HEK293 (cell line): ENCODE data around the gene CDT1.

Experiments used
- CTCF ChIA-PET: fragments of 350-600 bp; formaldehyde crosslinking; extraction: SDS; loops from one replicate; lab custom pipeline; 2021; ENCODE audit warnings: antibody characterized with exemption; lab: Yijun Ruan, JAX
- POLR2A ChIA-PET: fragments of 300-600 bp; formaldehyde crosslinking; extraction: SDS; loops from one replicate; lab custom pipeline; 2020; ENCODE audit warnings: antibody characterized with exemption, inconsistent platforms; lab: Yijun Ruan, JAX
- H3K27ac ChIP-seq: fragments of 200-500 bp; sonication (Bioruptor generic); 2 replicates; pipeline ENCODE4 v1.5.1; 2014; ENCODE audit warnings: low read depth, low read length, control low read depth, inconsistent platforms; ENCODE audit errors: extremely low read depth
- H3K36me3 ChIP-seq, 2 experiments: fragments of 200-500 bp in 1 of 2; sonication (Bioruptor generic) in 1 of 2; 1 replicate in 1 of 2; 2 replicates in 1 of 2; pipeline ENCODE4 v1.5.1; 2014 to 2017; ENCODE audit warnings: inconsistent platforms in 2 of 2, low read length in 2 of 2; ENCODE audit not compliant: control insufficient read depth in 2 of 2, insufficient read depth in 1 of 2
- H3K4me1 ChIP-seq: fragments of 200-500 bp; sonication (Bioruptor generic); 2 replicates; pipeline ENCODE4 v1.5.1; 2014; ENCODE audit warnings: mild to moderate bottlenecking, low read length, inconsistent platforms; ENCODE audit not compliant: control insufficient read depth, insufficient read depth
- H3K4me3 ChIP-seq: 2 replicates; pipeline ENCODE4 v1.5.1; 2011; ENCODE audit warnings: low read depth, mild to moderate bottlenecking, control low read depth, low read length, moderate library complexity
- H3K9me3 ChIP-seq: fragments of 200-500 bp; sonication (Bioruptor generic); 2 replicates; pipeline ENCODE4 v1.5.1; 2014; ENCODE audit warnings: low read depth, low read length, inconsistent platforms; ENCODE audit not compliant: control insufficient read depth, insufficient read depth
- GLIS1 ChIP-seq: fragments of 450-650 bp; formaldehyde crosslinking; IDR thresholded peaks from 2 replicates; pipeline ENCODE4 v1.5.1; 2016; ENCODE audit warnings: missing biosample characterization, missing genetic modification characterization
- KLF1 ChIP-seq: fragments of 450-650 bp; formaldehyde crosslinking; IDR thresholded peaks from 2 replicates; pipeline ENCODE4 v1.5.1; 2016; ENCODE audit warnings: missing biosample characterization, missing genetic modification characterization
- KLF7 ChIP-seq: fragments of 450-650 bp; formaldehyde crosslinking; IDR thresholded peaks from 2 replicates; pipeline ENCODE4 v1.5.1; 2016; ENCODE audit warnings: missing biosample characterization, missing genetic modification characterization, borderline replicate concordance
- KLF9 ChIP-seq: fragments of 450-650 bp; formaldehyde crosslinking; IDR thresholded peaks from 2 replicates; pipeline ENCODE4 v1.5.1; 2016; ENCODE audit warnings: missing biosample characterization, missing genetic modification characterization, low read depth
- OSR2 ChIP-seq: fragments of 450-650 bp; formaldehyde crosslinking; IDR thresholded peaks from 2 replicates; pipeline ENCODE4 v1.5.1; 2016; ENCODE audit warnings: missing biosample characterization, missing genetic modification characterization
- SP3 ChIP-seq: fragments of 450-650 bp; formaldehyde crosslinking; IDR thresholded peaks from 2 replicates; pipeline ENCODE4 v1.5.1; 2016; ENCODE audit warnings: missing biosample characterization, missing genetic modification characterization
- YY2 ChIP-seq: fragments of 450-650 bp; formaldehyde crosslinking; IDR thresholded peaks from 2 replicates; pipeline ENCODE4 v1.5.1; 2016; ENCODE audit warnings: missing biosample characterization, missing genetic modification characterization
- ZBTB8A ChIP-seq: fragments of 450-650 bp; formaldehyde crosslinking; IDR thresholded peaks from 2 replicates; pipeline ENCODE4 v1.5.1; 2016; ENCODE audit warnings: missing biosample characterization, missing genetic modification characterization
- ZFP37 ChIP-seq: fragments of 450-650 bp; formaldehyde crosslinking; IDR thresholded peaks from 2 replicates; pipeline ENCODE4 v1.5.1; 2016; ENCODE audit warnings: missing biosample characterization, missing genetic modification characterization
- ZNF175 ChIP-seq: fragments of 450-650 bp; formaldehyde crosslinking; IDR thresholded peaks from 2 replicates; pipeline ENCODE4 v1.5.1; 2016; ENCODE audit warnings: missing biosample characterization, missing genetic modification characterization
- ZNF184 ChIP-seq: fragments of 450-650 bp; IDR thresholded peaks from 2 replicates; pipeline ENCODE4 v1.5.1; 2018; ENCODE audit warnings: missing biosample characterization, mild to moderate bottlenecking, missing genetic modification characterization
- ZNF350 ChIP-seq: fragments of 450-650 bp; formaldehyde crosslinking; IDR thresholded peaks from 2 replicates; pipeline ENCODE4 v1.5.0; 2017; ENCODE audit warnings: missing biosample characterization, mild to moderate bottlenecking, missing genetic modification characterization
- ZNF549 ChIP-seq: fragments of 450-650 bp; IDR thresholded peaks from 2 replicates; pipeline ENCODE4 v1.5.1; 2018; ENCODE audit warnings: missing biosample characterization, missing genetic modification characterization, mild to moderate bottlenecking, inconsistent platforms, moderate library complexity
- ZNF629 ChIP-seq: fragments of 450-650 bp; formaldehyde crosslinking; IDR thresholded peaks from 2 replicates; pipeline ENCODE4 v1.5.1; 2017; ENCODE audit warnings: missing biosample characterization, missing genetic modification characterization
- ZNF707 ChIP-seq: fragments of 450-650 bp; formaldehyde crosslinking; IDR thresholded peaks from 2 replicates; pipeline ENCODE4 v1.5.1; 2016; ENCODE audit warnings: missing biosample characterization, missing genetic modification characterization
- ZNF76 ChIP-seq: fragments of 450-650 bp; formaldehyde crosslinking; IDR thresholded peaks from 2 replicates; pipeline ENCODE4; 2016; ENCODE audit warnings: low read depth, missing biosample characterization, missing genetic modification characterization, borderline replicate concordance
- ZXDB ChIP-seq: fragments of 450-650 bp; formaldehyde crosslinking; IDR thresholded peaks from 2 replicates; pipeline ENCODE4 v1.5.1; 2016; ENCODE audit warnings: missing biosample characterization, missing genetic modification characterization
- TF ChIP-seq, protein P1 (sequence below): IDR thresholded peaks from 2 replicates; pipeline ENCODE4 v1.6.1; 2011; ENCODE audit warnings: mild to moderate bottlenecking, low read depth, low read length, borderline replicate concordance
- TF ChIP-seq, protein P2 (sequence below): fragments of 450-650 bp; formaldehyde crosslinking; IDR thresholded peaks from 2 replicates; pipeline ENCODE4 v1.5.1; 2017; ENCODE audit warnings: missing biosample characterization, missing genetic modification characterization
- TF ChIP-seq, protein P3 (sequence below): fragments of 450-650 bp; formaldehyde crosslinking; optimal IDR thresholded peaks from 2 replicates; pipeline ENCODE3; 2016; ENCODE audit warnings: missing biosample characterization, mild to moderate bottlenecking, missing genetic modification characterization
- TF ChIP-seq, protein P4 (sequence below): fragments of 450-650 bp; formaldehyde crosslinking; IDR thresholded peaks from 2 replicates; pipeline ENCODE4 v1.5.1; 2016; ENCODE audit warnings: missing biosample characterization, missing genetic modification characterization
- TF ChIP-seq, protein P5 (sequence below): fragments of 450-650 bp; formaldehyde crosslinking; IDR thresholded peaks from 2 replicates; pipeline ENCODE4 v1.5.1; 2017; ENCODE audit warnings: missing biosample characterization, missing genetic modification characterization

CDT1 gene

DNA sequence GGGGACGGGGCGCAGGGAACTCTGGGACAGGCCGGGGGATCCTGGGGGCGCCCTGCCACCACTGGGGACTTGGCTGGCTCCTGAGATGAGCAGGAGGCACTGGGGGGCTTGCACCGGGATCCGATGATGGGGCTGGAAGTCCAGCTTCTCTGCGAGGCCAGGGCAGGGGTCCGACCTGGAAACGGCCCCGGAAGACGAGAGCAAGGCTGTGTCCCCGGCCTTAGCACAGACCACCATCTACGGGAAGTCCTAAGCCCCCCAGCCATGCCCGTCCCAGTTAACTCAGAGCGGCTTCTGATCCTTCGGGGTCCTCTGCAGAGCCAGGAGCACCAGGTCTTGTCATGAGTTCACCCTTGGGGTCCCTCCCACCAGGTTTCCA is 573 bp downstream of the CDT1 start:
- CTCF ChIA-PET: interaction anchor here (0.7 kb wide), 1 partner anchor 333 kb away, joined by 3 read pairs; no protein-coding TSS in a partner anchor
- Histone ChIP-seq H3K9me3 (no peaks in the 10 kb centered on the region), H3K27ac (peak overlapping the region; percentile 91), H3K4me1 (peaks cover 3% of the 10 kb centered on the region; the same call in 1 of the 2 replicates), H3K36me3 (peaks cover 0 to 61% of the 10 kb centered on the region in 2 experiments; a peak in 1 of 3 replicates), H3K4me3 (peak overlapping the region; percentile 77)
- POLR2A ChIA-PET: interaction anchor here (0.6 to 1.7 kb wide), 3 partner anchors 17 to 35 kb away, joined by 3 to 5 read pairs (median 4); partner anchors contain the start of gene PIEZO1
- TF ChIP-seq YY2 (tag by site-specific recombination) (no peak), ZNF76 (tag by site-specific recombination) (0 out of 2 replicates have a peak, but pooled peaks have one; percentile 43), ZNF629 (tag by site-specific recombination) (no peak)

DNA sequence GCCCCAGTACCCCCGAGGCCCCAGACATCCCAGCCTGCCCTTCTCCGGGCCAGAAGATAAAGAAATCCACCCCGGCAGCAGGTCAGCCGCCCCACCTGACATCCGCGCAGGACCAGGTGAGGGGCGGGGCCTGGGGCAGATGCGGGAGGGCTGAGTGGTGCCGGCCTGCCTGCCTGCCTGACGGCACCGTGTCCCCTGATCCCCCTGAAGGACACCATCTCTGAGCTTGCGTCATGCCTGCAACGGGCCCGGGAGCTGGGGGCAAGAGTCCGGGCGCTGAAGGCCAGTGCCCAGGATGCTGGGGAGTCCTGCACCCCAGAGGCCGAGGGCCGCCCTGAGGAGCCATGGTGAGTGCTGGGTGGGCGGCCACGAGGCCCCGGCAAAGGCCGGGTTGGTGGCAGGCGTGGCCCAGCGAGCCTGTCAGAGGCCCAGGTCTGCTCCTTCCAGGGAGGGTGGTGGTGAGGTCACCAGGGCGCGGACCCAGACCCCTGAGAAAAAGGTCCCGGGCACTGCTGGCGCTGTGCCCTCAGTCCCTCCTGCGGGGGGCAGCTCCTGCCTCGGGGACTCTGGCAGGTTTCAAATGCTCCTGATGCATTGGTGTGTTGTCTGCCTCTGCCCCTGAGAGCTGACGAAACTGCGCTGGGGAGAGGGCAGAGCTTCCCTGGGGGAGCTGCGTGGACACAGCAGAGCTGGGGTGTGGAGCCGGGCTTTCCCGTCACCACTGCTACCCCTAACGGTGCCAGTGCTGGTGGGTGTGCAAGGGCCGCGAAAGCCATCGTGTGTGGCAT is 1.2 kb downstream of the CDT1 start:
- H3K9me3 ChIP-seq: no peaks in the 10 kb centered on the region
- ChIA-PET CTCF (interaction anchor here (0.8 kb wide), 1 partner anchor 62 kb away, joined by 3 read pairs; no protein-coding TSS in a partner anchor), POLR2A (interaction anchor here (1.4 kb wide), 1 partner anchor 20 kb away, joined by 4 read pairs; the partner anchor contains the start of gene PIEZO1)
- peaks cover 3% of the 10 kb centered on the region; the same call in 1 of the 2 replicates for H3K4me1 ChIP-seq
- peak overlapping the region; percentile 91 for H3K27ac ChIP-seq
- H3K4me3 ChIP-seq: peak overlapping the region; percentile 77
- peaks cover 0 to 65% of the 10 kb centered on the region in 2 experiments; a peak in 1 of 3 replicates for H3K36me3 ChIP-seq
- 0 out of 2 replicates have a peak, but pooled peaks have one; percentile 16 for TF ChIP-seq ZXDB (tag by site-specific recombination)
- TF ChIP-seq, protein P1, sequence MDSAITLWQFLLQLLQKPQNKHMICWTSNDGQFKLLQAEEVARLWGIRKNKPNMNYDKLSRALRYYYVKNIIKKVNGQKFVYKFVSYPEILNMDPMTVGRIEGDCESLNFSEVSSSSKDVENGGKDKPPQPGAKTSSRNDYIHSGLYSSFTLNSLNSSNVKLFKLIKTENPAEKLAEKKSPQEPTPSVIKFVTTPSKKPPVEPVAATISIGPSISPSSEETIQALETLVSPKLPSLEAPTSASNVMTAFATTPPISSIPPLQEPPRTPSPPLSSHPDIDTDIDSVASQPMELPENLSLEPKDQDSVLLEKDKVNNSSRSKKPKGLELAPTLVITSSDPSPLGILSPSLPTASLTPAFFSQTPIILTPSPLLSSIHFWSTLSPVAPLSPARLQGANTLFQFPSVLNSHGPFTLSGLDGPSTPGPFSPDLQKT: no peak
- TF ChIP-seq GLIS1 (tag by site-specific recombination): peak; percentile 41; the same call in 1 of the 2 replicates
- no peak for TF ChIP-seq ZNF175 (tag by site-specific recombination)
- TF ChIP-seq ZNF350 (tag by site-specific recombination): no peak
- peak; percentile 32; the same call in 1 of the 2 replicates for TF ChIP-seq ZBTB8A (tag by site-specific recombination)
- no peak for TF ChIP-seq ZNF549 (tag by site-specific recombination)
- 0 out of 2 replicates have a peak, but pooled peaks have one; percentile 58 for TF ChIP-seq KLF9
- TF ChIP-seq, protein P2, sequence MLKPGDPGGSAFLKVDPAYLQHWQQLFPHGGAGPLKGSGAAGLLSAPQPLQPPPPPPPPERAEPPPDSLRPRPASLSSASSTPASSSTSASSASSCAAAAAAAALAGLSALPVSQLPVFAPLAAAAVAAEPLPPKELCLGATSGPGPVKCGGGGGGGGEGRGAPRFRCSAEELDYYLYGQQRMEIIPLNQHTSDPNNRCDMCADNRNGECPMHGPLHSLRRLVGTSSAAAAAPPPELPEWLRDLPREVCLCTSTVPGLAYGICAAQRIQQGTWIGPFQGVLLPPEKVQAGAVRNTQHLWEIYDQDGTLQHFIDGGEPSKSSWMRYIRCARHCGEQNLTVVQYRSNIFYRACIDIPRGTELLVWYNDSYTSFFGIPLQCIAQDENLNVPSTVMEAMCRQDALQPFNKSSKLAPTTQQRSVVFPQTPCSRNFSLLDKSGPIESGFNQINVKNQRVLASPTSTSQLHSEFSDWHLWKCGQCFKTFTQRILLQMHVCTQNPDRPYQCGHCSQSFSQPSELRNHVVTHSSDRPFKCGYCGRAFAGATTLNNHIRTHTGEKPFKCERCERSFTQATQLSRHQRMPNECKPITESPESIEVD (tag by site-specific recombination): no peak
- no peak for TF ChIP-seq OSR2 (tag by site-specific recombination)
- TF ChIP-seq, protein P3, sequence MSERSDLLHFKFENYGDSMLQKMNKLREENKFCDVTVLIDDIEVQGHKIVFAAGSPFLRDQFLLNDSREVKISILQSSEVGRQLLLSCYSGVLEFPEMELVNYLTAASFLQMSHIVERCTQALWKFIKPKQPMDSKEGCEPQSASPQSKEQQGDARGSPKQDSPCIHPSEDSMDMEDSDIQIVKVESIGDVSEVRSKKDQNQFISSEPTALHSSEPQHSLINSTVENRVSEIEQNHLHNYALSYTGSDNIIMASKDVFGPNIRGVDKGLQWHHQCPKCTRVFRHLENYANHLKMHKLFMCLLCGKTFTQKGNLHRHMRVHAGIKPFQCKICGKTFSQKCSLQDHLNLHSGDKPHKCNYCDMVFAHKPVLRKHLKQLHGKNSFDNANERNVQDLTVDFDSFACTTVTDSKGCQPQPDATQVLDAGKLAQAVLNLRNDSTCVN: peak; percentile 46
- no peak for TF ChIP-seq ZNF707
- no peak for TF ChIP-seq ZFP37 (tag by site-specific recombination)
- TF ChIP-seq KLF1 (tag by site-specific recombination): peak; percentile 44; the same call in 1 of the 2 replicates
- TF ChIP-seq ZNF184 (tag by site-specific recombination): no peak
- TF ChIP-seq SP3 (tag by site-specific recombination): peak; percentile 43; the same call in 1 of the 2 replicates
- TF ChIP-seq, protein P4, sequence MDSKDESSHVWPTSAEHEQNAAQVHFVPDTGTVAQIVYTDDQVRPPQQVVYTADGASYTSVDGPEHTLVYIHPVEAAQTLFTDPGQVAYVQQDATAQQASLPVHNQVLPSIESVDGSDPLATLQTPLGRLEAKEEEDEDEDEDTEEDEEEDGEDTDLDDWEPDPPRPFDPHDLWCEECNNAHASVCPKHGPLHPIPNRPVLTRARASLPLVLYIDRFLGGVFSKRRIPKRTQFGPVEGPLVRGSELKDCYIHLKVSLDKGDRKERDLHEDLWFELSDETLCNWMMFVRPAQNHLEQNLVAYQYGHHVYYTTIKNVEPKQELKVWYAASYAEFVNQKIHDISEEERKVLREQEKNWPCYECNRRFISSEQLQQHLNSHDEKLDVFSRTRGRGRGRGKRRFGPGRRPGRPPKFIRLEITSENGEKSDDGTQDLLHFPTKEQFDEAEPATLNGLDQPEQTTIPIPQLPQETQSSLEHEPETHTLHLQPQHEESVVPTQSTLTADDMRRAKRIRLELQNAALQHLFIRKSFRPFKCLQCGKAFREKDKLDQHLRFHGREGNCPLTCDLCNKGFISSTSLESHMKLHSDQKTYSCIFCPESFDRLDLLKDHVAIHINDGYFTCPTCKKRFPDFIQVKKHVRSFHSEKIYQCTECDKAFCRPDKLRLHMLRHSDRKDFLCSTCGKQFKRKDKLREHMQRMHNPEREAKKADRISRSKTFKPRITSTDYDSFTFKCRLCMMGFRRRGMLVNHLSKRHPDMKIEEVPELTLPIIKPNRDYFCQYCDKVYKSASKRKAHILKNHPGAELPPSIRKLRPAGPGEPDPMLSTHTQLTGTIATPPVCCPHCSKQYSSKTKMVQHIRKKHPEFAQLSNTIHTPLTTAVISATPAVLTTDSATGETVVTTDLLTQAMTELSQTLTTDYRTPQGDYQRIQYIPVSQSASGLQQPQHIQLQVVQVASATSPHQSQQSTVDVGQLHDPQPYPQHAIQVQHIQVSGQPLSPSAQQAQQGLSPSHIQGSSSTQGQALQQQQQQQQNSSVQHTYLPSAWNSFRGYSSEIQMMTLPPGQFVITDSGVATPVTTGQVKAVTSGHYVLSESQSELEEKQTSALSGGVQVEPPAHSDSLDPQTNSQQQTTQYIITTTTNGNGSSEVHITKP (tag by site-specific recombination): no peak
- TF ChIP-seq, protein P5, sequence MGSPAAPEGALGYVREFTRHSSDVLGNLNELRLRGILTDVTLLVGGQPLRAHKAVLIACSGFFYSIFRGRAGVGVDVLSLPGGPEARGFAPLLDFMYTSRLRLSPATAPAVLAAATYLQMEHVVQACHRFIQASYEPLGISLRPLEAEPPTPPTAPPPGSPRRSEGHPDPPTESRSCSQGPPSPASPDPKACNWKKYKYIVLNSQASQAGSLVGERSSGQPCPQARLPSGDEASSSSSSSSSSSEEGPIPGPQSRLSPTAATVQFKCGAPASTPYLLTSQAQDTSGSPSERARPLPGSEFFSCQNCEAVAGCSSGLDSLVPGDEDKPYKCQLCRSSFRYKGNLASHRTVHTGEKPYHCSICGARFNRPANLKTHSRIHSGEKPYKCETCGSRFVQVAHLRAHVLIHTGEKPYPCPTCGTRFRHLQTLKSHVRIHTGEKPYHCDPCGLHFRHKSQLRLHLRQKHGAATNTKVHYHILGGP (tag by site-specific recombination): no peak
- TF ChIP-seq KLF7 (tag by site-specific recombination): no peak
